WTC11 (cell line): ENCODE measurements around the gene ARMC9. TPM values are rescaled to one million over a fixed set of nuclear protein-coding genes. Genes with fewer than 3 reads are reported as not detected.
A peak's percentile ranks its signal among the peaks of the same experiment; 100 is the strongest.

Experiments
- ATAC-seq: fragments of 200-7000 bp; cut with Tn5 transposase; 2 replicates; pipeline ENCODE4 v1.10.0; 2021; ENCODE audit warnings: mild to moderate bottlenecking, moderate library complexity
- CTCF ChIA-PET: fragments of 300-600 bp; sonication (Branson Sonifier 250); formaldehyde crosslinking; loops from one replicate; lab custom pipeline; 2021; ENCODE audit warnings: antibody characterized with exemption; lab: Charles Lee
- POLR2A ChIA-PET: fragments of 350-600 bp; sonication (Branson Sonifier 250); formaldehyde crosslinking; loops from one replicate; lab custom pipeline; 2021; ENCODE audit warnings: antibody characterized with exemption; lab: Charles Lee
- DNase-seq: peaks from one replicate; pipeline ENCODE4 v3.0.0; 2021; ENCODE audit warnings: low spot score
- H3K27ac Mint-ChIP-seq: 2 replicates; pipeline ENCODE4 v1.8.0; 2021; ENCODE audit warnings: mixed read lengths
- H3K27me3 Mint-ChIP-seq: 2 replicates; pipeline ENCODE4 v1.8.0; 2021; ENCODE audit warnings: low read depth, mild to moderate bottlenecking, moderate library complexity, mixed read lengths
- H3K36me3 Mint-ChIP-seq: 2 replicates; pipeline ENCODE4 v1.8.0; 2021; ENCODE audit warnings: mixed read lengths
- H3K4me1 Mint-ChIP-seq: 2 replicates; pipeline ENCODE4 v1.8.0; 2022; ENCODE audit warnings: mixed read lengths
- H3K4me3 Mint-ChIP-seq: 2 replicates; pipeline ENCODE4 v1.8.0; 2021; ENCODE audit warnings: mild to moderate bottlenecking, moderate library complexity, mixed read lengths
- H3K9me3 Mint-ChIP-seq: 2 replicates; pipeline ENCODE4 v1.8.0; 2021; ENCODE audit warnings: mixed read lengths
- AR ChIP-seq: fragments of 250-450 bp; sonication (Bioruptor Pico); IDR thresholded peaks from 2 replicates; pipeline ENCODE4 v1.9.0; 2021; ENCODE audit warnings: mild to moderate bottlenecking
- ELF4 ChIP-seq: sonication (generic); formaldehyde crosslinking; IDR thresholded peaks from 2 replicates; pipeline ENCODE4 v1.8.1; 2022; ENCODE audit warnings: low read depth, mild to moderate bottlenecking, moderate library complexity, missing genetic modification reagents
- EMX1 ChIP-seq: fragments of 250-450 bp; sonication (Bioruptor Pico); IDR thresholded peaks from 2 replicates; pipeline ENCODE4 v1.8.0; 2021; ENCODE audit warnings: mild to moderate bottlenecking
- FOXP4 ChIP-seq: sonication (generic); formaldehyde crosslinking; IDR thresholded peaks from 2 replicates; pipeline ENCODE4 v1.8.0; 2022; ENCODE audit warnings: mild to moderate bottlenecking, missing genetic modification reagents
- NR1H2 ChIP-seq: sonication (generic); formaldehyde crosslinking; IDR thresholded peaks from 2 replicates; pipeline ENCODE4 v1.9.0; 2021; ENCODE audit warnings: mild to moderate bottlenecking, moderate library complexity, missing genetic modification reagents
- NR2C2 ChIP-seq: sonication (generic); formaldehyde crosslinking; IDR thresholded peaks from 2 replicates; pipeline ENCODE4 v1.8.0; 2022; ENCODE audit warnings: mild to moderate bottlenecking, missing genetic modification reagents
- NR3C1 ChIP-seq: sonication (generic); formaldehyde crosslinking; conservative IDR thresholded peaks from 2 replicates; pipeline ENCODE4 v1.8.1; 2023; ENCODE audit warnings: low read depth, mild to moderate bottlenecking, missing genetic modification reagents
- OVOL2 ChIP-seq: fragments of 250-450 bp; sonication (Bioruptor Pico); IDR thresholded peaks from 2 replicates; pipeline ENCODE4 v1.9.0; 2021; ENCODE audit warnings: mild to moderate bottlenecking, borderline replicate concordance
- PREB ChIP-seq: sonication (generic); formaldehyde crosslinking; IDR thresholded peaks from 2 replicates; pipeline ENCODE4 v1.8.1; 2022; ENCODE audit warnings: mild to moderate bottlenecking, missing genetic modification reagents, moderate library complexity, borderline replicate concordance
- ZNF121 ChIP-seq: sonication (generic); formaldehyde crosslinking; IDR thresholded peaks from 2 replicates; pipeline ENCODE4 v1.8.0; 2023; ENCODE audit warnings: missing genetic modification reagents
- ZNF317 ChIP-seq: sonication (generic); formaldehyde crosslinking; IDR thresholded peaks from 2 replicates; pipeline ENCODE4 v1.8.1; 2023; ENCODE audit warnings: low read depth, mild to moderate bottlenecking, moderate library complexity, missing genetic modification reagents, borderline replicate concordance
- total RNA-seq: library from RNA; stranded (reverse); gene quantifications from 3 replicates; pipeline ENCODE4 v1.2.3, GENCODE V29; 2021

Gene ARMC9
- total RNA-seq, 1 experiment from 2014 or later: 34.9 TPM

- ATAC-seq (no peak), DNase-seq (no peak)
- POLR2A ChIA-PET: no interaction called here
- no peak overlapping the region; the same call in 1 of the 2 replicates for H3K27ac Mint-ChIP-seq
- peaks cover 23% of the 10 kb centered on the region for H3K4me1 Mint-ChIP-seq
- no peak overlapping the region for H3K4me3 Mint-ChIP-seq
- H3K36me3 Mint-ChIP-seq: peaks cover 3% of the 10 kb centered on the region
- no peak for TF ChIP-seq EMX1
- no peak for TF ChIP-seq PREB (CRISPR knock-in tag)
- TF ChIP-seq OVOL2 (CRISPR knock-in tag): no peak
- no peak for TF ChIP-seq ELF4 (CRISPR knock-in tag)
- TF ChIP-seq ZNF317 (CRISPR knock-in tag): no peak
- H3K27me3 Mint-ChIP-seq: no peaks in the 10 kb centered on the region
- H3K9me3 Mint-ChIP-seq: no peaks in the 10 kb centered on the region
- CTCF ChIA-PET: interaction anchor here (1.3 kb wide), 1 partner anchor 46 kb away, joined by 3 read pairs; no protein-coding TSS in a partner anchor
Measured at GRCh38 chr2:231343006-231343710, 144.7 kb downstream of the ARMC9 start.

GRCh38 chr2:231343988-231344387, 145.6 kb downstream of the ARMC9 start:
- H3K27me3 Mint-ChIP-seq: no peaks in the 10 kb centered on the region
- no peaks in the 10 kb centered on the region for H3K9me3 Mint-ChIP-seq
- TF ChIP-seq NR3C1: no peak
- ChIA-PET CTCF (interaction anchor here (1.2 kb wide), 1 partner anchor 47 kb away, joined by 3 read pairs; no protein-coding TSS in a partner anchor), POLR2A (no interaction called here)
- H3K36me3 Mint-ChIP-seq: peaks cover 4% of the 10 kb centered on the region
- no peak overlapping the region for H3K4me3 Mint-ChIP-seq
- 0 out of 2 replicates have a peak overlapping the region, but pooled peaks have one; percentile 10 for H3K27ac Mint-ChIP-seq
- ATAC-seq: no peak
- peaks cover 26% of the 10 kb centered on the region for H3K4me1 Mint-ChIP-seq
- no peak for DNase-seq

GRCh38 chr2:231344851-231345250, 146.4 kb downstream of the ARMC9 start:
- Mint-ChIP-seq H3K36me3 (peaks cover 6% of the 10 kb centered on the region), H3K4me3 (no peak overlapping the region), H3K27me3 (no peaks in the 10 kb centered on the region), H3K27ac (peak overlapping the region; percentile 61; the same call in 1 of the 2 replicates), H3K9me3 (no peaks in the 10 kb centered on the region), H3K4me1 (peaks cover 26% of the 10 kb centered on the region)
- ATAC-seq (no peak), DNase-seq (no peak)
- ChIA-PET POLR2A (no interaction called here), CTCF (interaction anchor here (1.2 kb wide), 1 partner anchor 48 kb away, joined by 3 read pairs; no protein-coding TSS in a partner anchor)
- TF ChIP-seq NR2C2 (no peak), NR1H2 (CRISPR knock-in tag) (no peak), AR (CRISPR knock-in tag) (no peak)

GRCh38 chr2:231347081-231347480, 148.7 kb downstream of the ARMC9 start:
- Mint-ChIP-seq H3K27ac (no peak overlapping the region), H3K27me3 (no peaks in the 10 kb centered on the region), H3K4me3 (no peak overlapping the region), H3K9me3 (no peaks in the 10 kb centered on the region), H3K4me1 (peaks cover 19% of the 10 kb centered on the region), H3K36me3 (peaks cover 6% of the 10 kb centered on the region)
- TF ChIP-seq ZNF121 (no peak), FOXP4 (CRISPR knock-in tag) (no peak)
- POLR2A ChIA-PET: interaction anchor here (0.9 kb wide), 1 partner anchor 93 kb away, joined by 3 read pairs; no protein-coding TSS in a partner anchor
- ATAC-seq: no peak
- CTCF ChIA-PET: interaction anchor here (0.6 to 1.0 kb wide), 3 partner anchors 9 to 105 kb away, joined by 3 to 9 read pairs (median 3); no protein-coding TSS in a partner anchor
- no peak for DNase-seq
